HL-60 (cell line): ENCODE data around the gene MYCBPAP.

Experiments used
- CTCF ChIP-seq: IDR thresholded peaks from one replicate; pipeline ENCODE4 v1.5.1; 2011; ENCODE audit warnings: low read length, control low read depth, inconsistent platforms; ENCODE audit not compliant: insufficient read depth
- POLR2AphosphoS5 ChIP-seq: IDR thresholded peaks from 2 replicates; pipeline ENCODE4 v1.6.1; 2012; ENCODE audit warnings: low read depth
- REST ChIP-seq: IDR thresholded peaks from 2 replicates; pipeline ENCODE4 v1.6.1; 2012; ENCODE audit warnings: low read depth; ENCODE audit not compliant: insufficient replicate concordance
- SPI1 ChIP-seq: IDR thresholded peaks from 2 replicates; pipeline ENCODE4 v1.6.1; 2012; ENCODE audit warnings: low read depth, mild to moderate bottlenecking, borderline replicate concordance

GRCh38 chr17:50488880-50489279 lies 19.4 kb upstream of the MYCBPAP start:
- TF ChIP-seq CTCF: no peak
- TF ChIP-seq POLR2AphosphoS5: no peak
- no peak for TF ChIP-seq REST
- TF ChIP-seq SPI1: no peak
